Posterior vena cava (tissue), 2 donors: ENCODE data around the gene PCARE. TPM values are rescaled to one million over a fixed set of nuclear protein-coding genes. Genes with fewer than 3 reads are reported as not detected.

Experiments used
- DNase-seq: peaks from one replicate; pipeline ENCODE4 v3.0.0-alpha.2; 2020; ENCODE audit warnings: low spot score
- intact Hi-C, 2 donors: fragments of 100-400 bp; cut with DNase I; formaldehyde crosslinking; loops; one replicate each; pipeline versions ENCODE4 v1.14.1 to v1.14.2; 2022 to 2023
- total RNA-seq, 2 donors: library from RNA; stranded (reverse); fragmentation: NEBNext Ultra II Directional; extraction: Animal tissue kit (Norgen Biotek cat#: 25700); gene quantifications; one replicate each; pipeline ENCODE4 v1.2.1, GENCODE V29; 2021
- donor health status: DM: yes; HTN: yes; CAD: no.
- donor health status: DM: yes; HTN: yes; CAD: no.

Gene PCARE
- total RNA-seq, 2 donors from 2014 or later, result not detected

DNA sequence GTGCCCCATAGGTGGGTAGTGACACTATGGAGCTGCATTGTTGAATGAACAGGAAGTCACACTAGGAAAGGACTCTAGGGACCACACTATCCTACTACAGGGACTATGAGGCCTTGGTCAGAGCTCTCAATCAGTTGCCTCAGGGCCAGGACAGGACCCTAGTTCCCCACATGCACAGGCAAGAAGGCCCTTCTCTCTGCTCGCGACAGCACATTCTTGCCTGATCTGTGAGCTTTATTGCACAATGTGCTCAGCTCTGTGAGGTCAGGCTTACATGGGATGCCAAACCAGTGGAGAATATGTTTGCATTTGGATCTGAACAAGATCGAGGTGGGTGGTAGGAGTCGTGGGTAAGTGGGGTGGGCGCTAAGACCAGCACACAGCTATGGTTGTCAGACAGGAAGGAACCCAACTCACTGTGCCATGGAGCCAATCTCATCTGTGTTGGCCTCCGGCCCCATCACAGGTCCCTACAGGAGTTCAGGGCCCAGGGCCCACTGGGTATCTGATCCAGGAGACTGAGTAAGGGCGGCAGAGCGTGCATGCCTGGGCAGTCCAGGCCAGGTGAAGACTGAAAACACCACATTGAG is 8.0 kb downstream of the PCARE start:
- DNase-seq, result no peak
- intact Hi-C loops, result no loop called here

GRCh38 chr2:29065068-29065811 is 9.1 kb downstream of the PCARE start:
- DNase-seq, result no peak
- intact Hi-C loops, result no loop called here

DNA sequence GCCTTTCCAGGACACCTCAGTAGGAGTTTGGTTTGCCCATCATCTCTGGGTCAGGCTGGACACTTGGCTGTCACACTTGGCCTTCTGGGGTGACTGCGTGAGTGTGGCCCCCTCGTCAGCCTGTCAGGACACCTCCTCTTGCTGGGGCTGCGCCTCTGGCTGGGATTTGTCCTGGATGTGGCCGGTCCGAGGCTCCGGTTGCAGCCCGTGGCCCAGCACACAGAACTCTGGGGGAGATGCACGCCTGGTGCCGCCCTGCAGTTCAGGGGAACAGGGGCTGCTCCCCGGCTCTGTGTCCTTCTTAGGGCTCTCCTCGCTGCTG is 9.6 kb downstream of the PCARE start:
- DNase-seq, result no peak
- intact Hi-C loops, result no loop called here

DNA sequence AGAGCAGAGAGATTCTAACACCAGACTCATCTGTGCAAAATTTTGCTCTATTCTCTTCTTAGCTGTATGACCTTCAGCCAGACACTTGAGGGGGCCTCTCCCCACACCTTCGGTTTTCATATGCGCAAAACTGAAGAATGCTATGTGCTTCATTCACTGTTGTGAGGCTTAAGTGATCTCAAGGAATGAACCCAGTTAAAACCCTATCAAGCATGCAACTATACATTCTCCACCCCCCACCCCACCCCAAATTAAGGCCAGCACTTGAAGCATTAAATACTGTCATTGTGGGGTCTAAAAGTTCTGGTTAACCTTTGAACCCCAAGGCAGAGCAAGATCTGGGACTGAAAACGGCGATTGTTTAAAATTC is 10.0 kb downstream of the PCARE start:
- intact Hi-C loops, result no loop called here
- no peak for DNase-seq

DNA sequence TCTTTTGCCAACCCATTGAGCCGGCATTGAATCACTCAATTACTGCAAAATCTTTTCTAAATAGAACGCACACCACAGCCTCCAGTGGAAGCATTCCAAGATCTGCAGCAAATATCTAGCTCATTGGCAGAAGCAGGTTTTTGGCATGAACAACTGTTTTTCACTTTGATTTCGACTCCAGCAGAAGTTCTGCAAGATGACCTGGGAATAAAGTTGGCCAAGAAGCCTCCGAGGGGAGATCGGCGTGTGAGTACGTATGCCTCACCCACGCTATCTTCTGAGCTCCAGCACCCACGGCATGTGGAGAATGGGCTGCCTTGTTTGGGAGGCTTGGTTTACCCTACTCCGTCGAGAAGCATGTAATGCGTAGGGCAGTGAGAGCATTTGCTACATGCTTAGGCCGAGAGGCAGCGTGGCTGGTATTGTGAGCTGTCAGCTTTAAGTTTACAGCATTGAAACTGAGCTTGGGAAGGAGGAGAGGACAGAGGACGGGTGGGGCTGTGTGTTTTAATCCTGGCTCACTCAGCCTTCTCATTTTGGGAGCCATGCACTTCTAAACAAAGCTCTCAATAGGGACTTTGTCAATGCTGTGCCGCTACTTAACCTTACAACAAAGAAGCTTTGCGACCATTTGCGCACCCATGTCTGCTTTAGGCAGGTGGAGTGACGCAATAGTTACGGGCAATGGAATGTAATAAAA is 10.5 kb downstream of the PCARE start:
- DNase-seq, result no peak

DNA sequence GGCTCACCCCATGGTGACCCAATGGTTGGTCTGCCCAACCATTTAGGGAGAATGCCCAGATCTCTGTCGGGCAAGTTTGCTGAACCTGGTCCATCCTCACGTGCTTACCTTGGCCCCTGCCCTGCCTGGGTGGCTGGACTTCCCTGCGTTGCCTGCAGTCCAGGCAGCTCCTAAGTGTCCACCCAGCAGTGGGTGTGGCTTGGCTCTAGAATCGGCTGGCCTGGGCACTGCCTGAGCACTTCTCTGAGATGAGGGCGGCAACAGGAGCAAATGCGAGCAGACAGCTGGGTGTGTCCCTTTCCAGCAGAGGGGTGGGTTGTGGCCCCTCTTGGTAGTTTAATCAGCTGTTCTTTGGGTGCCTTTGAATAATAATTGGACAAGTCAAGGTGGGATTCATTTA is 11.3 kb downstream of the PCARE start:
- intact Hi-C loops, result no loop called here
- no peak for DNase-seq

More for the DNA sequence above, 10.5 kb downstream of the PCARE start:
- intact Hi-C loops, result no loop called here

DNA sequence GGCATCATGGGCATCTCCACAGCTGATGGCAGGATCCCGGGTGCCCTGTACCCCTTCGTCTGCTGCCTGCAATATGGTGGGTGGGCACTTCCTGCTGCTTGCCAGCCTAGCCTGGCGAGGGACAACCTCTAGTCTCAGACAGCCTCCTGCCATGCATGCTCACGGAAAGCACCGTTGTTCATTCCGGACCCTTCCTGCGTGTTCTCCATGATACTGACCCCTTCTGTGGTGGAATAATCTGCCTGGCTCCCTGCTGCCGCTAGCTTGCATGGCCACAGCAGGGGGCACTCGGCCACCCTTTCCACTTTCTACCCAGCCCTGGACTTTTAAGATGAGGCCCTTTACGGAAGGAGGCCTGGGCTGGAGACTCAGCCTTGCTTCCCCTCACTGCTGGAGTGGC is 12.0 kb downstream of the PCARE start:
- no peak for DNase-seq

GRCh38 chr2:29061616-29062015 is 12.7 kb downstream of the PCARE start:
- intact Hi-C loops, result no loop called here
- no peak for DNase-seq

More for the DNA sequence above, 12.0 kb downstream of the PCARE start:
- intact Hi-C loops, result no loop called here

DNA sequence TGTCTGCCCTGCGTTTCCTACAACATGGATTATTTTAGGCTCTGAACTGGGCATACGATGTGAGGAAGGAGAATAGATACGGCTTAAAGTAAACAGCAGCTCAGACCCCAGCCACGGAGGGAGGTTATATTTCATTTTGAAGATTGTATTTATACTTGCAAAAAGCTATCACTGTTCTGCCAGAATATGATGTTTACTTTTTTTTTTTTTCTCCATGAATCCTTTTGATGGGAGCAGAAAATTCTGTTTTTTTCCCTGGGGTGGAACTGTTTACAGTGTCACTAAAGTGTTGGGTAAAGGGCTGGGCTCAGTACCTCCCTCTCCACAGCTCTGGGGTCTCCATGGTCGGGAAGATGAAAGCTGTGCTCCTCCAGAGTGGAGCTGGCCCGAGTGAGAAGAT is 13.1 kb downstream of the PCARE start:
- intact Hi-C loops, result no loop called here
- no peak for DNase-seq

DNA sequence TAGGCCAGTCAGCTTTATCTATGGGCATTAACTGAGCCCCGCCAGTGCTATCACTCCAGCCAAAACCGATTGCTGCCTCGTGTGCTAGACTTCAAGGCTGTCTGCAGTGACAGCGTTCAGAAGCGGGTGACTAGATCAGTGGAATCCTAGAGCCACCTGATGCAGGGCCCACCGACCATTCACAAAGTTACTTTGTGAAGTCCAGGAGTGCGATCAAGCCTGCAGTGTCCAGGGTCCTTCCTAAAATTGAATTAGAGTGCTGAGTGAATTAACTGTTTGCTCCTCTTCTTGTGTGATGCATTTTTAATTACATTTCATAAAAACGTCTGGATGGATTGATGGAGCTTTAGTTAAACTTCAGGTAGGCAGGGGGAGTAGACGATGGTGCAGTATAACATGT is 13.9 kb downstream of the PCARE start:
- no peak for DNase-seq
- intact Hi-C loops, result no loop called here

- intact Hi-C loops, result no loop called here
- DNase-seq, result no peak
Measured at GRCh38 chr2:29059624-29060023, 14.7 kb downstream of the PCARE start.

GRCh38 chr2:29057006-29057405 is 17.3 kb downstream of the PCARE start:
- intact Hi-C loops, result no loop called here
- no peak for DNase-seq

- intact Hi-C loops, result no loop called here
- no peak for DNase-seq
Measured at GRCh38 chr2:29056452-29056851, 17.9 kb downstream of the PCARE start.

DNA sequence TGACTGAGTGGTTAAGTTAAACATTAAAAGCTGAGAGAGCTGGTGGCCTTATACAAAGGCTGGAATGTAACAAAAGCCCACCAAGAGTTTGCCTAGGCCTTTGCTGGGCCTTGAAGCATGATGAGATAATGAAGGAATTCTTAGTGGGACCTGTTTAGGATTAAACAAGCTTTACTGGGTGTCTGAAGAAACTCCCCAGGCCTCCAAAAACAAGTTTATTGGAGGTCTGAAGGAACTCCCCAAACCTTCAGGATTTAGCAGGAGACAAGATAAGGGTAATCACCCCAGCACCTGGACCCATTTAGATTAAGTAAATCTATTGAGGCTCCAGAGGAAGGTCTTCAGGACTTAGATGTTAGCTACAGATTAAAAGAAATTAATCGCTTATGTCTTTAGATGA is 18.7 kb downstream of the PCARE start:
- intact Hi-C loops, result no loop called here
- DNase-seq, result no peak

DNA sequence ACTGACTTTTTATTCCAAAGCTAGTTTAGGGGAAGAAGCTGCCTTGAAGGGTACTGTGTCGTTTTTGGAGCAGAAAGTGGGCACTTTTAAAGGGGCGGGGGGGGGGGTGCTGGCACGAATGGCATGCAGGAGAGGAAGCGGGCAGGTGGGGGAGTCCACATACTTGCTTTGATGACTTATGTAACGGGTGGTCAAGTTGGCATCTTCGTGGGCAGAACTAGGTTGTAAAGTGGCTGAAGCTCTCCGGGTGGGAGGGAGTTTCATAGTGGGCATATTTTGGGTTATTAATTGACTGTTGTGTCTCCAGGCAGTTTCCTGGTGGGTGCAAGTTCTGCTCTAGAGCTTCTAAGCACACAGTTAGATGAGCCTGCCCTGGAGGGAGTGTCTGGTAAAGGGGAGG is 19.9 kb downstream of the PCARE start:
- no peak for DNase-seq
- intact Hi-C loops, result no loop called here

DNA sequence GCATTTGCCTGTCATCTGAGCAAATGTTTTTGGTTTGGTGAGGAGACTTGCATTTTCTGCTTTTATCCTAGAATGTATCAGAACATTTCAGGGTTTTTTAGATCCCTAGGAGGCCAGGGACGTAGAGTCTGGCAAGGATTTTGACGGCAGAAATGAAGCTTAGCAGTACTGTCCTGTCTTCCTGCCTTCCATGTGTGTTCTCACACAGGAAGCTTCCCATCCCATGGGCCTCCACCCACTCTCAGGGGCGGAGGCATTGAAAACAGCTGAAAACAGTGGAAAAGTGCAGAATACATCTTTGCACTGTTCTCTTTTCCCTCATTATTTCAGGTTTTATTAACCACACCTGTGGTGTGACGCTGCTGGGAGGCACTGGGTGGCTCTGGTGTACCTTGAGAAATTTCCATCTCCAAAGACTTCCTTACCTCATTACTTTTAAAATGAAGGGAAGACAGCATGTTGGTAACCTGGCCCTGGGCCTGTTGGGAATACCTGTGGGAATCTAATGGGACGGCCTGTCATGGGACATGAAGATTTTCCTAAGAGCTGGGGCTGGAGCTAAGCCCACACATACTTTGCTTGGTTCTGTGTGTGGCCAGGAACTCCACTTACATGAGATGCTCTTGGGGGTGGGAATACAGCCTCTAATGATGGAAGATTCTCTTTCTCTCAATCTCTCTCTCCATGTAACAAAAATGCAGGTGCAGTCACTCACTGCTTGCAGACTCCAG is 20.5 kb downstream of the PCARE start:
- intact Hi-C loops, result no loop called here

DNA sequence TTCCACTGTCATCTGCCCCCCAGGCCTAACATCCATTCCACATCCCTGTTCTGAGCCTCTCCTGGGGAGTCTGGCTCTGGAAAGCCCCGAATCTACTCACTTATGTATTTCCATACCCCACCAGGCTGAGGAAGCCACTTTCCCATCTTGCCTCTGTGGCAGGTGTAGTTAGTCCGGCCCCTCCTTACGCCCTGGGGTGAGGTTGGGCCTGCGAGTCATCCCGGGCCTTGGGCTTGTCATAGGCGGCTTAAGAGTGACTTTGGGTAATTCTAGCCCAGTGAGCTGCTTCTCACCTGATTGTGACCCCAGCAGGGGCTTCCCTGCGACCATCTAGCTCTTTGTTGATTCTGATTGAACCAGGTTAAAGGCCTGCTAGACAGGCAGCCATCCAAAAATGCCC is 21.1 kb downstream of the PCARE start:
- intact Hi-C loops, result no loop called here
- no peak for DNase-seq

More for the DNA sequence above, 20.5 kb downstream of the PCARE start:
- no peak for DNase-seq

DNA sequence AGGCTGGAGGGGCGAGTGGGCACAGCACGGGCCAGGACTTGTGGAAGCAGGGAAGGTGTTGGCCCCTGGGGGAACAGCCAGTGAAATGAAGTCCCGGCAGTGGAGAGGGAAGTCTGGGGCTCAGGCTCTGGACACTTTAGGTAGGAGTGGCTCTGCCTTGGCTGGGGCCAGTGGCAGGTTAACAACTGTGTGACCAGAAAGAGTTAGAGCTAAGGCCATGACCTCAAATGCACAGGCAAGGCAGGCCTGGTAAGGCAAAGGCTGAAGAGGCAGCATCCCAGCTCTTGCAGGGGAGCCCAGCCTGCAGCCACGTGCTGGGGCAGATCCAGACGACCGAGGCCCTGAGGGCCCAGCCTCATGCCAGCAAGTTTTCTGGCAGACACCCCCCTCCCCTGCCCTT is 21.5 kb downstream of the PCARE start:
- intact Hi-C loops, result no loop called here
- no peak for DNase-seq

- DNase-seq, result no peak
- intact Hi-C loops, result loop anchor here in 1 of 2 donors (1.0 kb wide), 1 partner anchor 23 kb away; the partner anchor contains the start of gene PCARE
Measured at GRCh38 chr2:29051730-29052129, 22.6 kb downstream of the PCARE start.

GRCh38 chr2:29050591-29050990 is 23.7 kb downstream of the PCARE start:
- intact Hi-C loops, result no loop called here
- DNase-seq, result no peak
